HUES48 (cell line): ENCODE measurements around the gene AGBL5.
"Not testable (repeated sequence)": the region's sequence is repeated elsewhere in the genome, so short reads cannot be mapped to it uniquely, and the experiment has no call there.

Experiments
- H3K27ac ChIP-seq: one replicate; pipeline ENCODE4 v1.7.0; 2013; ENCODE audit warnings: low read depth, low read length, inconsistent platforms
- H3K27me3 ChIP-seq: 2 replicates; pipeline ENCODE4 v1.6.1; 2013; ENCODE audit warnings: mild to moderate bottlenecking, low read length; ENCODE audit not compliant: control insufficient read depth, insufficient read depth
- H3K36me3 ChIP-seq: 2 replicates; pipeline ENCODE4 v1.6.1; 2013; ENCODE audit warnings: low read length; ENCODE audit not compliant: control insufficient read depth, insufficient read depth
- H3K4me1 ChIP-seq: 2 replicates; pipeline ENCODE4 v1.6.1; 2013; ENCODE audit warnings: mild to moderate bottlenecking, low read length; ENCODE audit not compliant: control insufficient read depth, insufficient read depth
- H3K4me3 ChIP-seq: 2 replicates; pipeline ENCODE4 v1.5.1; 2013; ENCODE audit warnings: mild to moderate bottlenecking, low read depth, low read length
- H3K9ac ChIP-seq: 2 replicates; pipeline ENCODE4 v1.6.1; 2013; ENCODE audit warnings: mild to moderate bottlenecking, low read depth, low read length, moderate library complexity
- H3K9me3 ChIP-seq: 2 replicates; pipeline ENCODE4 v1.6.1; 2013; ENCODE audit warnings: low read length; ENCODE audit not compliant: control insufficient read depth, insufficient read depth

The AGBL5 gene

GRCh38 chr2:27071990-27072830 lies 20.7 kb downstream of the AGBL5 start:
- no peaks in the 10 kb centered on the region for H3K9me3 ChIP-seq
- peak overlapping the region; percentile 90 for H3K27ac ChIP-seq
- H3K36me3 ChIP-seq = peaks cover 34% of the 10 kb centered on the region
- peak overlapping the region; percentile 64 for H3K9ac ChIP-seq
- H3K4me1 ChIP-seq = peaks cover 11% of the 10 kb centered on the region
- H3K27me3 ChIP-seq = no peaks in the 10 kb centered on the region
- peak overlapping the region; percentile 96 for H3K4me3 ChIP-seq

- Histone ChIP-seq H3K9me3 (no peaks in the 10 kb centered on the region), H3K27me3 (no peaks in the 10 kb centered on the region), H3K27ac (peak overlapping the region; percentile 90), H3K9ac (no peak overlapping the region), H3K4me3 (peak overlapping the region; percentile 96; the same call in 1 of the 2 replicates), H3K4me1 (peaks cover 11% of the 10 kb centered on the region), H3K36me3 (peaks cover 27% of the 10 kb centered on the region)
Measured at GRCh38 chr2:27072920-27073319, 21.5 kb downstream of the AGBL5 start.

- Histone ChIP-seq H3K27me3 (no peaks in the 10 kb centered on the region), H3K4me3 (no peak overlapping the region), H3K36me3 (peaks cover 18% of the 10 kb centered on the region), H3K9ac (no peak overlapping the region), H3K4me1 (peaks cover 16% of the 10 kb centered on the region), H3K27ac (no peak overlapping the region), H3K9me3 (no peaks in the 10 kb centered on the region)
Measured at GRCh38 chr2:27073782-27074181, 22.3 kb downstream of the AGBL5 start.

GRCh38 chr2:27074738-27075565 lies 23.5 kb downstream of the AGBL5 start:
- no peak overlapping the region for H3K4me3 ChIP-seq
- H3K27ac ChIP-seq = no peak overlapping the region
- no peaks in the 10 kb centered on the region for H3K9me3 ChIP-seq
- H3K27me3 ChIP-seq = no peaks in the 10 kb centered on the region
- H3K9ac ChIP-seq = no peak overlapping the region
- peaks cover 6% of the 10 kb centered on the region; the same call in 1 of the 2 replicates for H3K36me3 ChIP-seq
- H3K4me1 ChIP-seq = peaks cover 18% of the 10 kb centered on the region

GRCh38 chr2:27075566-27075871 lies 24.1 kb downstream of the AGBL5 start:
- peaks cover 16% of the 10 kb centered on the region for H3K4me1 ChIP-seq
- not testable (repeated sequence) for H3K9ac ChIP-seq, H3K27ac ChIP-seq, H3K4me3 ChIP-seq, H3K36me3 ChIP-seq, H3K27me3 ChIP-seq, H3K9me3 ChIP-seq

- peaks cover 13% of the 10 kb centered on the region for H3K4me1 ChIP-seq
Measured at GRCh38 chr2:27076323-27076722, 24.9 kb downstream of the AGBL5 start.

GRCh38 chr2:27077231-27077630 lies 25.8 kb downstream of the AGBL5 start:
- H3K9ac ChIP-seq = no peak overlapping the region
- H3K4me1 ChIP-seq = peaks cover 16% of the 10 kb centered on the region
- no peak overlapping the region for H3K4me3 ChIP-seq
- no peaks in the 10 kb centered on the region for H3K27me3 ChIP-seq
- H3K27ac ChIP-seq = no peak overlapping the region
- no peaks in the 10 kb centered on the region for H3K36me3 ChIP-seq
- H3K9me3 ChIP-seq = no peaks in the 10 kb centered on the region

More at GRCh38 chr2:27076323-27076722, 24.9 kb downstream of the AGBL5 start:
- no peak overlapping the region for H3K27ac ChIP-seq
- H3K9me3 ChIP-seq = no peaks in the 10 kb centered on the region
- H3K36me3 ChIP-seq = no peaks in the 10 kb centered on the region
- H3K9ac ChIP-seq = no peak overlapping the region
- no peaks in the 10 kb centered on the region for H3K27me3 ChIP-seq
- H3K4me3 ChIP-seq = no peak overlapping the region

- Histone ChIP-seq H3K36me3 (no peaks in the 10 kb centered on the region), H3K4me1 (peaks cover 10% of the 10 kb centered on the region), H3K4me3 (no peak within 1 kb of the TSS), H3K9ac (no peak within 1 kb of the TSS), H3K9me3 (no peaks in the 10 kb centered on the region), H3K27me3 (no peaks in the 10 kb centered on the region), H3K27ac (no peak within 1 kb of the TSS)
Measured at GRCh38 chr2:27078267-27079194, 27.1 kb downstream of the AGBL5 start, which contains the start of gene EMILIN1. TSS of gene EMILIN1 (plus strand) at chr2:27078615. CDS start at chr2:27079066, 451 bp downstream.

GRCh38 chr2:27079233-27080139 lies 28.0 kb downstream of the AGBL5 start:
- Histone ChIP-seq H3K9ac (no peak overlapping the region), H3K36me3 (no peaks in the 10 kb centered on the region), H3K4me3 (no peak overlapping the region), H3K9me3 (no peaks in the 10 kb centered on the region), H3K27me3 (no peaks in the 10 kb centered on the region; the same call in 1 of the 2 replicates), H3K27ac (no peak overlapping the region), H3K4me1 (peaks cover 10% of the 10 kb centered on the region)

GRCh38 chr2:27080140-27080469 lies 28.6 kb downstream of the AGBL5 start:
- Histone ChIP-seq H3K4me3 (no peak overlapping the region), H3K9me3 (no peaks in the 10 kb centered on the region), H3K4me1 (peaks cover 11% of the 10 kb centered on the region), H3K9ac (no peak overlapping the region), H3K27me3 (peaks cover 6% of the 10 kb centered on the region; the same call in 1 of the 2 replicates), H3K36me3 (no peaks in the 10 kb centered on the region), H3K27ac (no peak overlapping the region)
